H9 (cell line): ENCODE measurements around the gene PRMT7. TPM values are rescaled to one million over a fixed set of nuclear protein-coding genes. Genes with fewer than 3 reads are reported as not detected.

Experiments used
- DNase-seq: peaks from one replicate; pipeline ENCODE4 v3.0.0-alpha.2; 2017
- H2AFZ ChIP-seq: one replicate; pipeline ENCODE4 v1.6.1; 2013; ENCODE audit warnings: mild to moderate bottlenecking, low read length, control low read depth, moderate library complexity
- H2AK5ac ChIP-seq: 2 replicates; pipeline ENCODE4 v1.6.1; 2013; ENCODE audit warnings: low read length, control low read depth, mixed read lengths; ENCODE audit not compliant: insufficient read length
- H2BK120ac ChIP-seq: one replicate; pipeline ENCODE4 v1.6.1; 2013; ENCODE audit warnings: low read depth, mild to moderate bottlenecking, low read length, control low read depth, inconsistent platforms; ENCODE audit not compliant: poor library complexity, severe bottlenecking
- H2BK12ac ChIP-seq: 2 replicates; pipeline ENCODE4 v1.6.1; 2013; ENCODE audit warnings: low read length, control low read depth, mixed read lengths, low read depth; ENCODE audit not compliant: insufficient read length
- H2BK15ac ChIP-seq: 2 replicates; pipeline ENCODE4 v1.6.1; 2013; ENCODE audit warnings: low read depth, low read length, control low read depth
- H2BK20ac ChIP-seq: one replicate; pipeline ENCODE4 v1.6.1; 2013; ENCODE audit warnings: low read depth, mild to moderate bottlenecking, low read length, control low read depth, inconsistent platforms; ENCODE audit not compliant: poor library complexity, severe bottlenecking
- H2BK5ac ChIP-seq: 2 replicates; pipeline ENCODE4 v1.6.1; 2013; ENCODE audit warnings: low read length, control low read depth, mixed read lengths; ENCODE audit not compliant: insufficient read length
- H3K14ac ChIP-seq: 2 replicates; pipeline ENCODE4 v1.6.1; 2013; ENCODE audit warnings: low read length, control low read depth; ENCODE audit not compliant: insufficient read depth
- H3K18ac ChIP-seq: 2 replicates; pipeline ENCODE4 v1.6.1; 2013; ENCODE audit warnings: low read depth, mild to moderate bottlenecking, mixed read lengths, low read length, control low read depth; ENCODE audit not compliant: insufficient read length
- H3K23ac ChIP-seq: 2 replicates; pipeline ENCODE4 v1.6.1; 2013; ENCODE audit warnings: low read length, control low read depth, mixed read lengths, low read depth; ENCODE audit not compliant: insufficient read length
- H3K23me2 ChIP-seq: 2 replicates; pipeline ENCODE4 v1.6.1; 2013; ENCODE audit warnings: low read depth, mild to moderate bottlenecking, mixed read lengths, low read length, control low read depth; ENCODE audit not compliant: insufficient read length, poor library complexity, severe bottlenecking
- H3K27ac ChIP-seq: 2 replicates; pipeline ENCODE4 v1.5.1; 2013; ENCODE audit warnings: low read length, control low read depth, mixed read lengths, low read depth; ENCODE audit not compliant: insufficient read length
- H3K27me3 ChIP-seq: 2 replicates; pipeline ENCODE4 v1.6.1; 2013; ENCODE audit warnings: low read length, control low read depth, inconsistent platforms; ENCODE audit not compliant: insufficient read depth
- H3K4ac ChIP-seq: 2 replicates; pipeline ENCODE4 v1.6.1; 2013; ENCODE audit warnings: low read depth, mild to moderate bottlenecking, control low read depth, inconsistent platforms, low read length, moderate library complexity
- H3K4me1 ChIP-seq: 2 replicates; pipeline ENCODE4 v1.6.1; 2013; ENCODE audit warnings: low read length, control low read depth, inconsistent platforms; ENCODE audit not compliant: insufficient read depth
- H3K4me2 ChIP-seq: 2 replicates; pipeline ENCODE4 v1.6.1; 2013; ENCODE audit warnings: low read length, control low read depth, mixed read lengths; ENCODE audit not compliant: insufficient read length, insufficient read depth
- H3K56ac ChIP-seq: 2 replicates; pipeline ENCODE4 v1.6.1; 2013; ENCODE audit warnings: low read depth, mild to moderate bottlenecking, mixed read lengths, low read length, control low read depth; ENCODE audit not compliant: insufficient read length
- H3K79me1 ChIP-seq: 2 replicates; pipeline ENCODE4 v1.6.1; 2013; ENCODE audit warnings: low read depth, mild to moderate bottlenecking, moderate library complexity, low read length, control low read depth, inconsistent platforms; ENCODE audit not compliant: insufficient read depth, poor library complexity, severe bottlenecking
- H3K79me2 ChIP-seq: 2 replicates; pipeline ENCODE4 v1.6.1; 2013; ENCODE audit warnings: low read length, control low read depth, inconsistent platforms; ENCODE audit not compliant: insufficient read depth
- H3K9ac ChIP-seq: 2 replicates; pipeline ENCODE4 v1.6.1; 2013; ENCODE audit warnings: low read length, control low read depth, mixed read lengths; ENCODE audit not compliant: insufficient read length; ENCODE audit errors: extremely low read depth
- H3K9me3 ChIP-seq: one replicate; pipeline ENCODE4 v1.6.1; 2013; ENCODE audit warnings: low read depth, low read length, inconsistent platforms; ENCODE audit not compliant: control insufficient read depth
- H3T11ph ChIP-seq: one replicate; pipeline ENCODE4 v1.6.1; 2013; ENCODE audit warnings: mild to moderate bottlenecking, low read length, control low read depth, inconsistent platforms
- H4K20me1 ChIP-seq: one replicate; pipeline ENCODE4 v1.6.1; 2013; ENCODE audit not compliant: control insufficient read depth, insufficient read length, insufficient read depth
- H4K5ac ChIP-seq: 2 replicates; pipeline ENCODE4 v1.6.1; 2013; ENCODE audit warnings: low read depth, mild to moderate bottlenecking, mixed read lengths, low read length, control low read depth; ENCODE audit not compliant: insufficient read length
- H4K8ac ChIP-seq: replicated peaks from 2 replicates; pipeline ENCODE4 v1.6.1; 2013; ENCODE audit warnings: low read length, control low read depth, mixed read lengths, low read depth; ENCODE audit not compliant: insufficient read length
- H4K91ac ChIP-seq: 2 replicates; pipeline ENCODE4 v1.6.1; 2013; ENCODE audit warnings: low read depth, mild to moderate bottlenecking, moderate library complexity, mixed read lengths, low read length, control low read depth; ENCODE audit not compliant: insufficient read length
- H3K27ac Mint-ChIP-seq, 3 experiments: 2 replicates in 2 of 3; 3 replicates in 1 of 3; pipeline ENCODE4 v1.8.0; 2020 to 2021; ENCODE audit warnings: mixed read lengths in 3 of 3, mild to moderate bottlenecking in 1 of 3, moderate library complexity in 1 of 3
- H3K27me3 Mint-ChIP-seq: 2 replicates; pipeline ENCODE4 v1.8.0; 2021; ENCODE audit warnings: low read depth, mild to moderate bottlenecking, moderate library complexity, mixed read lengths
- H3K36me3 Mint-ChIP-seq, 3 experiments: 2 replicates in 2 of 3; 3 replicates in 1 of 3; pipeline ENCODE4 v1.8.0; 2020 to 2021; ENCODE audit warnings: low read depth in 3 of 3, mixed read lengths in 3 of 3; ENCODE audit not compliant: insufficient read depth in 1 of 3
- H3K4me1 Mint-ChIP-seq, 2 experiments: 2 replicates each; pipeline ENCODE4 v1.8.0; 2020; ENCODE audit warnings: mixed read lengths in 2 of 2
- H3K4me3 Mint-ChIP-seq, 2 experiments: 2 replicates in 1 of 2; 3 replicates in 1 of 2; pipeline ENCODE4 v1.8.0; 2020 to 2021; ENCODE audit warnings: mild to moderate bottlenecking in 2 of 2, mixed read lengths in 2 of 2, moderate library complexity in 1 of 2
- H3K9me3 Mint-ChIP-seq, 2 experiments: 2 replicates in 1 of 2; 3 replicates in 1 of 2; pipeline ENCODE4 v1.8.0; 2020; ENCODE audit warnings: mild to moderate bottlenecking in 2 of 2, mixed read lengths in 2 of 2, moderate library complexity in 1 of 2
- CTCF ChIP-seq: fragments of 200-600 bp; sonication (generic); conservative IDR thresholded peaks from 3 replicates; pipeline ENCODE4 v1.8.0; 2021; ENCODE audit warnings: antibody characterized with exemption, mild to moderate bottlenecking
- WGBS: extraction: QIAGEN DNeasy Blood & Tissue Kit; methylation state at CpG from one replicate; pipeline ENCODE4 v1.1.7; 2013; ENCODE audit warnings: missing lambda C conversion rate, low lambda C conversion rate, mixed read lengths; ENCODE audit not compliant: insufficient read length; ENCODE audit errors: extremely low coverage; 5-methylcytosine and 5-hydroxymethylcytosine counted together
- total RNA-seq: library from RNA; stranded (reverse); gene quantifications from 2 replicates; pipeline ENCODE4 v1.2.1, GENCODE V29; 2021

The PRMT7 gene
- total RNA-seq, 1 experiment from 2014 or later: 56.6 TPM

GRCh38 chr16:68378436-68379415 lies 67.9 kb downstream of the PRMT7 start:
- H2BK120ac ChIP-seq: no peak overlapping the region
- H3K9ac ChIP-seq: no peak overlapping the region
- no peak overlapping the region for H3K14ac ChIP-seq
- no peak overlapping the region for H3K56ac ChIP-seq
- no peaks in the 10 kb centered on the region for H3K27me3 ChIP-seq
- peaks cover 11% of the 10 kb centered on the region; the same call in 1 of the 2 replicates for H3K27me3 Mint-ChIP-seq
- no peak overlapping the region for H4K5ac ChIP-seq
- H4K20me1 ChIP-seq: no peaks in the 10 kb centered on the region
- no peaks in the 10 kb centered on the region for H3K23me2 ChIP-seq
- no peak overlapping the region for H3K4me3 Mint-ChIP-seq
- no peak overlapping the region for H2BK20ac ChIP-seq
- H3K27ac ChIP-seq: no peak overlapping the region
- no peak overlapping the region for H2AFZ ChIP-seq
- H2BK12ac ChIP-seq: no peak overlapping the region
- H3K79me2 ChIP-seq: no peaks in the 10 kb centered on the region
- no peak overlapping the region for H3K18ac ChIP-seq
- peaks cover 14 to 26% of the 10 kb centered on the region in 2 experiments for H3K4me1 Mint-ChIP-seq
- no peaks in the 10 kb centered on the region; the same call in 1 of the 2 replicates for H3K4me1 ChIP-seq
- no peak for DNase-seq
- H3K9me3 ChIP-seq: no peaks in the 10 kb centered on the region
- H3K36me3 Mint-ChIP-seq: no peaks in the 10 kb centered on the region
- H4K91ac ChIP-seq: no peak overlapping the region
- no peaks in the 10 kb centered on the region for H3K79me1 ChIP-seq
- H4K8ac ChIP-seq: no peak overlapping the region
- no peak for TF ChIP-seq CTCF
- H3K23ac ChIP-seq: no peak overlapping the region
- H3T11ph ChIP-seq: no peak overlapping the region
- WGBS: no CpG with 5 or more reads among the region's 13 CpGs
- H2BK5ac ChIP-seq: no peak overlapping the region
- H2BK15ac ChIP-seq: no peak overlapping the region
- no peaks in the 10 kb centered on the region; a peak in 1 of 5 replicates for H3K9me3 Mint-ChIP-seq
- H3K4me2 ChIP-seq: no peak overlapping the region
- H3K27ac Mint-ChIP-seq: no peak overlapping the region
- no peak overlapping the region for H3K4ac ChIP-seq
- H2AK5ac ChIP-seq: no peak overlapping the region
